NT2/D1 (cell line): ENCODE results near the gene TSPEAR.

ENCODE experiments used
- SUZ12 ChIP-seq: IDR thresholded peaks from 2 replicates; pipeline ENCODE4 v1.6.1; 2011; ENCODE audit not compliant: insufficient read length, insufficient read depth; ENCODE audit errors: extremely low read depth
- YY1 ChIP-seq: IDR thresholded peaks from 2 replicates; pipeline ENCODE4 v1.6.1; 2011; ENCODE audit not compliant: insufficient read length, insufficient read depth

DNA sequence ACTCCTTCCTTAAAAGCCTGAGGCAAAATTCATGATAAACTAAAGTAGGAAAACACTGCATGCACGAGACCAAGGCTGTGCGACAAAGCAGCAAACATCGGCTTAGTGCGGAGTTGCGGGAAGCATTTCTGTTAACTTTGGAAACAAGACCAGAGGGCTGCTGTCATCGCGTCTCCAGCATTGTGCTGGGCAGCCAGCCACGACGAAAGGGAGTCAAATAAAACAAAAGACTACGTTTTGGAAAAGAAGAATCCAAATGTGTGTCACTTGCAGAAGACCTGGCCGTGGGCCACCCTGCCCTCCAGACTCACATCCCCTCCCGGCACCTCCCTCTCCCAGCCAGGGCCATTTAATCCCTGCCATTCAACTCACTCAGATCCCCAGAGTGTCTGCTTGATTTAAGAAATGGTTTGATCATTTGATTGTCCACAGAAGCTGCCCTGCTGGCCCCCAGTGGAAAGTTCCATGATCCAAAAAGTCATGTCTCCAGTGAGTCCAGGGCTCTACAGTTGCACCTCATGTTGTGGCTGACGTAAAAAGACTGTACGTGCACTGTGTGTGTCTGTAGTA, 67.5 kb downstream of the TSPEAR start:
- TF ChIP-seq SUZ12: no peak
- no peak for TF ChIP-seq YY1
